GM18951 (cell line): ENCODE measurements around the gene PRAMEF17.
"Not testable (repeated sequence)": the region's sequence is repeated elsewhere in the genome, so short reads cannot be mapped to it uniquely, and the experiment has no call there.

Experiments used
- POLR2A ChIP-seq: IDR thresholded peaks from 4 replicates; pipeline ENCODE4 v1.6.1; 2011; ENCODE audit warnings: mild to moderate bottlenecking; ENCODE audit not compliant: insufficient read length, insufficient read depth; ENCODE audit errors: extremely low read depth
- in situ Hi-C: fragments of 300-500 bp; cut with MboI; formaldehyde crosslinking; loops from one replicate; pipeline ENCODE4 v1.12.0; 2022; ENCODE audit warnings: low sequenced_read_pairs, mixed read lengths, inconsistent platforms; ENCODE audit not compliant: unreplicated experiment

The PRAMEF17 gene, protein sequence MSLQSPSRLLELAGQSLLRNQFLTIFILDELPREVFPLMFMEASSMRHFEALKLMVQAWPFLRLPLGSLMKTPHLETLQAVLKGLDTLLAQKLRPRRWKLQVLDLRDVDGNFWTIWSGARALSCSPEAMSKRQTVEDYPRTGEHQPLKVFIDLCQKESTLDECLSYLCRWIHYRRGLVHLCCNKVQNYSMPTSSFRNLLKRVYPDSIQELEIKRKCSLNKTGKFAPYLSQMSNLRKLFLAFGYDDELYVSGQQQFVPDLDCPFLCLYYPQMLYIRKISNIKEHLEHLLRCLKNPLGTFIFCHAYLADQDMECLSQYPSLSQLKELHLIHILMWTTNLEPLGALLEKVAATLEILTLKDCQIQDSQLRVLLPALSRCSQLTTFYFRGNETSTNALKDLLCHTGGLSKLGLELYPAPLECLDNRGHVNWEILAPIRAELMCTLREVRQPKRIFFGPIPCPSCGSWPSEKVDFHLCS

DNA sequence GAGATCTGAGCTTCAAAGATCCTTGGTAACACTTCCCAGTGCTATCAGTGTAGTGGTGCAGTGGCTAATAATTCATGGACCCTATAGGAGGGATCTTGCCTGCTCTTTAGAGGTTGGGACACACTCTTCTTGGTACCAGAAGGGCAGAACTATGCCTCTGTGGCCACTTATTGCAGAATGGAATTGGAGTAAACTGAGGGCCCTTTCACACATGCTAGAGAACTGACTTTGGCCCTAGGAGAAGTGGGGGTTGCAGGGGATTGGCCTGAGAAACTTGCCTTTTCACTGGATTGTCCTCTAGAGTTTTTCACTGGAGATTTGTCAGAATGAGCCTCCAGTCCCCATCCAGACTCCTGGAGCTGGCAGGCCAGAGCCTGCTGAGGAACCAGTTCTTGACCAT is at the start of gene PRAMEF17:
PRAMEF17 (plus strand) TSS at position 301 of the 400 bp plus-strand sequence; CDS start at position 327, 26 bp downstream.
- in situ Hi-C loops: loop anchor here (25.0 kb wide), 1 partner anchor 152 kb away; the partner anchor contains the start of gene PRAMEF18

DNA sequence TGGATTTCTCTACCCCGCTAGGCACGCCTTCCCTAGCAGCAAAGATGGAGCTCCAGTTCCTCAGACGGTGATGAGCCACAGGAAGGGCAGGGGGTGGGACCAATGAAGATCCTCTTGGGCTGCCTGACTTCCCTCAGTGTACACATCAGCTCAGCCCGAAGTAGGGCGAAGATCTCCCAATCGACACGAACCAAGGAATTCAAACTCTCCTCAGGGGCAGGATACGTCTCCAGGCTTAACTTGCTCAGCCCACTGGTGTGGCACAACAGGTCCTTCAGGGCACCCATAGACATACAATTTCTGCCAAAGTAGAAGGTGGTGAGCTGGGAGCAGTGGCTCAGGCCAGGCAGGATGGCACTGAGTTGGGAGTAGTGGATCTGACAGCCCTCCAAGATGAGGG is 46.9 kb upstream of the PRAMEF17 start:
- in situ Hi-C loops: not testable (repeated sequence)

DNA sequence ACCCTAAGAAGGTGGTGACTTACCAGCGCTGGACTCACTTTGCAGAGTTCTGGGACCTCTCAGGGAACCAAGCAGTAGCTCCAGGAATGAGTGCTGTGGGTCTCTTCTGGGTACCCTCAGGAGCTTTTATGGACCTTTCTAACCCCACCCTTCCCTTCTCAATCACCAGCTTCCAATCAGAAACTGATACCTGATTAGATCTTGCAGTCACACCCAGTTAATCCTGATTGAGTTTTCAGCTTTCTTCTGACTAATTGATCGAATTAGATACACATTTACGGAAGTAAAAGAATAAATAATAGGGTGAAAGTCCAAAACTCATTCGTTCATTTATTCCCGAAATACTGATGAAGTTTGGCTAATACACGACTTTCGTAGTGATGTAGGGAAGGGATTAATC is 42.4 kb upstream of the PRAMEF17 start, which contains the start of gene PRAMEF14:
PRAMEF14 (minus strand) TSS at position 101 of the 400 bp plus-strand sequence. CDS start 1,820 bp downstream, outside the sequence.
- in situ Hi-C loops: not testable (repeated sequence)

DNA sequence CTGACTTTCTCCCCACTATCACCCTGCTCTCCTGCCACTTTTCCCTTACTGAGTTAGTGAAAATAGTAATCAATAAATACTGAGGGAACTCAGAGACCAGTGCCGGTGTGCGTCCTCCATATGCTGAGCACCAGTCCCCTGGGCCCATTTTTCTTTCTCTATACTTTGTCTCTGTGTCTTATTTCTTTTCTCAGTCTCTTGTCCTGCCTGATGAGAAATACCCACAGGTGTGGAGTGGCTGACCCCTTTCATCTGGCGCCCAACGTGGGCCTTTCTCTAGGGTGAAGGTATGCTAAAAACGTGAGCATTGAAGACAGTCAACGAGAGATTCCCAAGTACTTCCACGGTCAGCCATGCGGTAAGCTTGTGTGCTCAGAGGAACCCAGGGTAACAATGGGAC is 36.0 kb upstream of the PRAMEF17 start:
- in situ Hi-C loops: not testable (repeated sequence)

DNA sequence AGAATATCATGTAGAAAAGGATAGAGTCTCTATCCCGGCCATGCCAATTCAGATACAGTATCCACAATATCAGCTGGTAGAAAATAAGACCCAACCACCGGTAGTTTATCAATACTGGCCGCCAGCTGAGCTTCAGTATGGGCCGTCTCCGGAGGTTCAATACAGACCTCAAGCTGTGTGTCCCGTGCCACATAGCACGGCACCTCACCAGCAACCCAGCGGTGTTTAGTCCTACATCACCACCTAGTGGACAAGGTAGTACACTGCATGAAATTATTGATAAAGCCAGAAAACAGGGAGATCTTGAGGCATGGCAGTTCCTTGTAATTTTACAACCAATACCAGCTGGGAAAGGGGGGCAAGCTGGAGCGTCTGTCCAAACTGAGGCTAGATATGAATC is 35.0 kb upstream of the PRAMEF17 start:
- in situ Hi-C loops: not testable (repeated sequence)

DNA sequence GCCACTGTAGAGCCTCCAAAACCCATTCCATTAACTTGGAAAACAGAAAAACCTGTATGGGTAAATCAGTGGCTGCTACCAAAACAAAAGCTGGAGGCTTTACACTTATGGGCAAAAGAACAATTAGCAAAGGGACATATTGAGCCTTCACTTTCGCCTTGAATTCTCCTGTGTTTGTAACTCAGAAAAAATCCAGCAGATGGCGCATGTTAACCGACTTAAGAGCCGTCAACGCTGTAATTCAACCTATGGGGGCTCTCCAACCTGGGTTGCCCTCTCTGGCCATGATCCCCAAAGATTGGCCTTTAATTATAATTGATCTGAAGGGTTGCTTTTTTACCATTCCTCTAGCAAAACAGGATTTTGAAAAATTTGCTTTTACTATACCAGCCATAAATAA is 32.7 kb upstream of the PRAMEF17 start:
- in situ Hi-C loops: not testable (repeated sequence)

DNA sequence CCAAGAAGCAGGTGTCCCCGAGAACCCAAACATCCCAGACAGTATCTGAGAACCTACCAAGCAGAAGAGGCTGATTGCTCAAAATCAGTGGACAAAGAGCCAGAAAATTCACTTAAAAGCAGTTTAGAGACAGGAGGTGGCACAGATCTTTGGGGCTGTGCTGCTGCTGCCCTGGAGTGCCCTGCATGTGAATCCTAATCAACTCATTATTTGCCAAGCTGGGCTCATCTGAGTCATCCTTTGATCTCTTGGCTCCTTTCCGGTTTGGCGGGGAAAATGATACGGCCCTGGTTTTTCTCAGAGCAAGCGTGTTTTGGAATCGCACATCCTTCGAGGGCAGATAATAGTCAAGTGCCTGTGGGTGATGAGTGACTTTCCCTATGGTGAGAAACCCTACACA is 27.1 kb upstream of the PRAMEF17 start:
- in situ Hi-C loops: not testable (repeated sequence)

DNA sequence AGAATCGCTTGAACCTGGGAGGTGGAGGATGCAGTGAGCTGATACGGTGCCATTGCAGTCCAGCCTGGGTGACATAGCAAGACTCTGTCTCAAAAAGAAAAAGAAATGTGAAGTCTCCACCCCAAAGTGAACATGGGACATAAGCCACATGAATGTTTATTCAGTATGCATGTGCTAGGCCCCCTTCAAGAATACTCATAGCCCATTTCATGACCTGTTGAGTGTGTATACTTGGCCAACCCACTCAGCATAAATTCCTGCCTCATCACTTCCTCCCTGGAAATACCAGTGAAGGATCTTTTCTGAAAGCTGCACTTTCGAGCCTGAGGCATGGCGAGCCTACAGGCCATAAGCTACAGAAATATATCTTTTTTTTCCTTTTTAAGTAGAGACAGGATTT is 24.5 kb upstream of the PRAMEF17 start:
- in situ Hi-C loops: not testable (repeated sequence)

DNA sequence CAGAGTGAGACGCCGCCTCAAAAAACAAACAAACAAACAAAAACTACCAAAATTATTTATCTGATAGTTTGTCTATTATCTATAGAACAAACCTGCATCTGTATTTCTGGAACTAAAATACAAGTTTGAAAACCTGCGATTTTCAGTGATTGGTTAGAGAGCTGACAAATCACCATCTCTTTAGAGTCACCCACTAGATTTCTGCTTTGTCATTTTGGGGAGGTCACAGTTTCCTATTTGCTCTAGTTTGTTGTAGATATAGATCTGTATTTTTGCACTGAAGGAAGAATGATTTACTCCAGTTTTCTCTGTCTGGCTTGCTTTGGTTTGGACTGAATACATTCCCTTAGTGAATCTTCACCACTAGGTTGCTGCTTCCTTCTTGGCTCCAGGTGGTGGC is 22.9 kb upstream of the PRAMEF17 start:
- in situ Hi-C loops: not testable (repeated sequence)

DNA sequence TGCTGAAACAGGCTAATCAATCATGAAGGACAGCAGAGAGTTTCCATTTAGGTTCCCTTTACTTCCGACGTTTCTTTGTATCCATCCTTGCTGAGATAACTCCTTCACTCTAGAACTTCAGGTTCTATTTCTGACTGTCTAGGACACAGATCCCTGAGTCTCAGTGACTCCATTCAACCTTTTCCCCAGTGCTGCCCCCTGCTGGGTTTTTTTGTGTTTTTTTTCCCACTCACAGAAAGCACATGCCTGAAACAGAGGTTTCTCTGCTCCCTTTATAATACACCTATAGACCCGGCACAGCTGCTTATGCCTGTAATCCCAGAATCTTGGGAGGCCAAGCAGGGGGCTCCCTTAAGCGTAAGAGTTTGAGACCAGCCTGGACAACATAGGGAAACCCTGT is 20.9 kb upstream of the PRAMEF17 start:
- in situ Hi-C loops: not testable (repeated sequence)

DNA sequence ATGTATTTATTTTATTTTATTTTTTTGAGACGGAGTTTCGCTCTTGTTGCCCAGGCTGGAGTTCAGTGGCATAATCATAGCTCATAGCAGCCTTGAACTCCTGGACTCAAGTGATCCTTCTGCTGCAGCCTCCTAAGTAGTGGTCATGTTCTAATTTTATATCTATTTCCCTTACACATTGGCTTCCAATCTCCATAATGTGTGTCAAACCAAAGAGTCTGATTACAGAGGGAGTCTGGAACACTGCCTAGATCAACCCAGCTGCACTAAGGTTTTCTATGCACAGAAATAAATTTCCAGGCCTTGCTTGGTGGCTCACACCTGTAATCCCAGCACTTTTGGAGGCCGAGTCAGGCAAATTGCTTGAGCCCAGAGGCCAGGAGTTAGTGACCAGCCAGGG is 10.4 kb upstream of the PRAMEF17 start:
- in situ Hi-C loops: loop anchor here (25.0 kb wide), 1 partner anchor 142 kb away; the partner anchor contains the start of gene PRAMEF18

DNA sequence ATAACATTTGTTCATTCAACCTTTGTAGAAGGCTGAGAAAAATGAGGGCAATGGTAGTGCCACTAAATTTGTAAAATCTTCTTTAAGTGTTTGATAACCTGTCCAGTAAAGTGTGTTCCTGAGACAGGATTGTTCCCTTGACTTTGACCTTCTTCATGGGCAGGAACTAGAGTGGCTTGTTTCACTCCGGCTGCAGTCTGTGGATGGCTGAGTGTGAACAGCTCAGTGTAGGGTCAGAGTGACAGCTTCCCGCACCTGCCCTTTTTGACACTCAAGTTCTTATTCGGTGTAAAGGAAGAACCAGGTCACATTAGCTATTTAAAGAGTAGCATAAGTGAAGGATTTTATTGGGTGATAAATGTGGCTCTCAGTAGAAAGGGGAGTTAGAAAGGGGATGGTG is 9.1 kb upstream of the PRAMEF17 start:
- in situ Hi-C loops: loop anchor here (25.0 kb wide), 1 partner anchor 143 kb away; the partner anchor contains the start of gene PRAMEF18

DNA sequence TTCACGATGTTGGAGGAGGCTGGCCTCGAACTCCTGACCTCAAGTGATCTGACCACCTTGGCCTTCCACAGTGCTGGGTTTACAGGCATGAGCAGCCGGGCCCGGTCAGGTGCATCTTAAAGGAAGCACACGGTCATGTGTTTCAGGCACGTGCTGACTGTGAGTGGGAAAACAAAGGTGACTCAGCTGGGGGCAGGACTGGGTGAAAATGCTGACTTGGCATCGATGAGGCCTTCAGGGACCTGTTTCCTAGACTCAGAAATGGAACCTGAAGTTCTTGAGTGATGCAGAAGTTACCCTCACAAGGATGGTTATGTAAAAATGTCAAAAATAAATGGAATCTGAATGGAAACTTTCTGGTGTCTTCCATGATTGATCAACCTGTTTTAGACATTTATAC is 3.6 kb downstream of the PRAMEF17 start:
- in situ Hi-C loops: loop anchor here (25.0 kb wide), 1 partner anchor 156 kb away; the partner anchor contains the start of gene PRAMEF18

DNA sequence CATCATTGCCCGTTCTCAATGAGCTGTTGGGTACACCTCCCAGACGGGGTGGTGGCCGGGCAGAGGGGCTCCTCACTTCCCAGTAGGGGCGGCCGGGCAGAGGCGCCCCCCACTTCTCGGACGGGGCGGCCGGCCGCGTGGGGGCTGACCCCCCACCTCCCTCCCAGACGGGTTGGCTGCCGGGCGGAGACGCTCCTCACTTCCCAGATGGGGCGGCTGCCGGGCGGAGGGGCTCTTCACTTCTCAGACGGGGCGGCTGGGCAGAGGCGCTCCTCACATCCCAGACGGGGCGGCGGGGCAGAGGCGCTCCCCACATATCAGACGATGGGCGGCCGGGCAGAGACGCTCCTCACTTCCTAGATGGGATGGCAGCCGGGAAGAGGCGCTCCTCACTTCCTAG is 5.3 kb downstream of the PRAMEF17 start:
- in situ Hi-C loops: loop anchor here (25.0 kb wide), 1 partner anchor 157 kb away; the partner anchor contains the start of gene PRAMEF18

DNA sequence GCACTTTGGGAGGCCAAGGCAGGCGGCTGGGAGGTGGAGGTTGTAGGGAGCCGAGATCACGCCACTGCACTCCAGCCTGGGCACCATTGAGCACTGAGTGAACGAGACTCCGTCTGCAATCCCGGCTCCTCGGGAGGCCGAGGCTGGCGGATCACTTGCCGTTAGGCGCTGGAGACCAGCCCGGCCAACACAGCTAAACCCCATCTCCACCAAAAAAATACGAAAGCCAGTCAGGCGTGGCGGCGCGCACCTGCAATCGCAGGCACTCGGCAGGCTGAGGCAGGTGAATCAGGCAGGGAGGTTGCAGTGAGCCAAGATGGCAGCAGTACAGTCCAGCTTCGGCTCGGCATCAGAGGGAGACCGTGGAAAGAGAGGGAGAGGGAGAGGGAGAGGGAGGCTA is 5.9 kb downstream of the PRAMEF17 start:
- in situ Hi-C loops: loop anchor here (25.0 kb wide), 1 partner anchor 158 kb away; the partner anchor contains the start of gene PRAMEF18

DNA sequence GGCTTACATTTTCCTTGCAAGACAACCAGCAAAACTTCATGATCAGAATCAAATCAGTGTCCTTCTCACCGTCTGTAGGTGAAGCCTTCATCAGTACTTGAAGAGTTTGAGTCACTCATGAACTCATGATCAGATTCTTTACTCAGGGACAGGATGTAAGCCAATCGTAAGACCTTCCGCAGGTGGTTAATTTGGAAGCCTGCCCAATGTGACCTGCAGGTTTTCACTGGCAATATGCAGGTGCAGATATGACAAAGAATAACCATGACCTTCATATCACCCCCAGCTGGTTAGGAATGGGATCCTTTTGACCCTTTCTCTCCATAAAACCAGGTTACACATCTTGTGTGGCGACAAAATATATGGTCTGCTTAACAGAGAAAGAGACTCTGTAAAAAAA is 18.4 kb downstream of the PRAMEF17 start:
- in situ Hi-C loops: no loop called here
- TF ChIP-seq POLR2A: no peak

DNA sequence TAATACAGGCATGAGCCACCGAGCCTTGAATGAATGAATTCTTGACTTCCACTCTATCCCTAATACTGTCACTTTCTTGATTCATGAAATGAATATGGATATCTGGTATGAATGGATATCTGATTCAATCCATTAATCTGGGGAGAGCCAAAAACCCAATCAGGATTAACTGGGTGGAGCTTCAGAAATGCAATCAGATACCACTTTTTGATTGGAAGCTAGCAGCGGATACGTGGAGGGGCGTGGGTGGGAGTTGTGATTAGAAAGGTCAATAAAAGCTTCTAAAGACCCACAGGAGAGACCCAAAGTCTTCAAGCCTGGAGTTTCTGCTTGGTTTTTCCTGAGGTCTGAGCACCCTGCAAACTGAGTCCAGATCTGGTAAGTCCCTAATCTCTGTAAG is 20.7 kb downstream of the PRAMEF17 start, which contains the start of gene PRAMEF20:
PRAMEF20 (plus strand) TSS at position 301 of the 400 bp plus-strand sequence. CDS start 5,905 bp downstream, outside the sequence.
- in situ Hi-C loops: not testable (repeated sequence)
